K562 (cell line): Measurements from ENCODE around the gene CLK3.

Experiments
- BRCA1 ChIP-seq, 2 experiments: fragments of 450-650 bp in 1 of 2; sonication (generic) in 1 of 2; formaldehyde crosslinking in 1 of 2; IDR thresholded peaks; 2 replicates each; pipeline versions ENCODE4 v1.5.0 to v1.6.1; 2017 to 2020; ENCODE audit warnings: mild to moderate bottlenecking in 1 of 2, missing genetic modification reagents in 1 of 2
- NR2C1 ChIP-seq, 2 experiments: fragments of 450-650 bp; IDR thresholded peaks; 2 replicates each; pipeline ENCODE4 v1.6.1; 2017; ENCODE audit warnings: mild to moderate bottlenecking in 2 of 2, antibody characterized with exemption in 1 of 2, inconsistent platforms in 1 of 2, missing compliant biosample characterization in 1 of 2, missing genetic modification characterization in 1 of 2
- POLR2A ChIP-seq: fragments of 450-650 bp; conservative IDR thresholded peaks from 2 replicates; pipeline ENCODE4 v1.6.1; 2016

- no peak for TF ChIP-seq BRCA1 (IDR thresholded peaks at IDR 0.05)
- no peak for TF ChIP-seq BRCA1 (CRISPR knock-in tag; IDR thresholded peaks at IDR 0.05)
- TF ChIP-seq POLR2A = no peak
- no peak for TF ChIP-seq NR2C1 (IDR thresholded peaks at IDR 0.05)
- TF ChIP-seq NR2C1 (tag; IDR thresholded peaks at IDR 0.05) = no peak
Observed at GRCh38 chr15:74631087-74631385, 15.4 kb downstream of the CLK3 start.
